DMS79 (cell line): ENCODE measurements around the gene TGFB2.

Experiments used
- DNase-seq: peaks from one replicate; lab custom pipeline; 2025; lab: John Stamatoyannopoulos, UW

The TGFB2 gene

GRCh38 chr1:218332416-218332815, 12.7 kb upstream of the TGFB2 start:
- DNase-seq = no peak

GRCh38 chr1:218336328-218336727, 8.8 kb upstream of the TGFB2 start:
- DNase-seq = no peak

- no peak for DNase-seq
Observed at GRCh38 chr1:218339267-218339831, 5.8 kb upstream of the TGFB2 start.

- DNase-seq = no peak
Observed at GRCh38 chr1:218341325-218341724, 3.8 kb upstream of the TGFB2 start.

GRCh38 chr1:218342091-218342490, 3.0 kb upstream of the TGFB2 start:
- no peak for DNase-seq

- DNase-seq = no peak
Observed at GRCh38 chr1:218345673-218346390, 696 bp downstream of the TGFB2 start.

GRCh38 chr1:218346391-218347204, 1.5 kb downstream of the TGFB2 start:
- DNase-seq = no peak

GRCh38 chr1:218347336-218347722, 2.2 kb downstream of the TGFB2 start:
- DNase-seq = no peak

GRCh38 chr1:218347723-218348627, 2.8 kb downstream of the TGFB2 start:
- DNase-seq = no peak

GRCh38 chr1:218348628-218349071, 3.5 kb downstream of the TGFB2 start:
- DNase-seq = no peak

GRCh38 chr1:218349348-218350034, 4.4 kb downstream of the TGFB2 start:
- DNase-seq = no peak

GRCh38 chr1:218350035-218350525, 4.9 kb downstream of the TGFB2 start:
- DNase-seq = no peak

- DNase-seq = no peak
Observed at GRCh38 chr1:218350801-218351266, 5.7 kb downstream of the TGFB2 start.

- no peak for DNase-seq
Observed at GRCh38 chr1:218351391-218352074, 6.4 kb downstream of the TGFB2 start.

- DNase-seq = no peak
Observed at GRCh38 chr1:218352075-218352438, 6.9 kb downstream of the TGFB2 start.

- no peak for DNase-seq
Observed at GRCh38 chr1:218353656-218354055, 8.5 kb downstream of the TGFB2 start.

GRCh38 chr1:218355278-218355677, 10.1 kb downstream of the TGFB2 start:
- no peak for DNase-seq

GRCh38 chr1:218357211-218357892, 12.2 kb downstream of the TGFB2 start:
- no peak for DNase-seq

- DNase-seq = no peak
Observed at GRCh38 chr1:218357893-218358232, 12.7 kb downstream of the TGFB2 start.
